Measurements from ENCODE around the gene SGO2.

DNA sequence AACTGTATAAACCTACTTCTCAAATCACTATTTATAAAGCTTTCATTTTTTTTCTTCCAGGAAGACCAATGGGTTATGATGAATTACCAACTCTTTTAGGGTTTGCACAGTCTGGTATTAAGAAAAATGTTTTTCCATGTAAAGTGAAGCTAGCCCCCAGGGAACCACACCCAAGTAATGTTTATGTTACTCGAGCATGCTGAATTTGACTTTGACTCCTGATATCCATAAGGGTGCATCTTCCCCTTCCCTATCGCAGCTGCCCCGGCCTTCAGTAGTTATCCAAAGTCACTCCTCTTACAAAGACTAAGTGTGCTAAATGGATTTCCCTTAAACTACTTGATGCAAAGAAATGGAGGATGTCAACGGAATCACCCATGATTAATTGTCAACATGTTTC is 37.8 kb upstream of the SGO2 start:
- TF ChIP-seq POLR2AphosphoS5 (IDR thresholded peaks at IDR 0.05; ENCODE audit: insufficient read depth in 1 of 2, low read depth in 1 of 2) = no peak
- TF ChIP-seq, protein P1, sequence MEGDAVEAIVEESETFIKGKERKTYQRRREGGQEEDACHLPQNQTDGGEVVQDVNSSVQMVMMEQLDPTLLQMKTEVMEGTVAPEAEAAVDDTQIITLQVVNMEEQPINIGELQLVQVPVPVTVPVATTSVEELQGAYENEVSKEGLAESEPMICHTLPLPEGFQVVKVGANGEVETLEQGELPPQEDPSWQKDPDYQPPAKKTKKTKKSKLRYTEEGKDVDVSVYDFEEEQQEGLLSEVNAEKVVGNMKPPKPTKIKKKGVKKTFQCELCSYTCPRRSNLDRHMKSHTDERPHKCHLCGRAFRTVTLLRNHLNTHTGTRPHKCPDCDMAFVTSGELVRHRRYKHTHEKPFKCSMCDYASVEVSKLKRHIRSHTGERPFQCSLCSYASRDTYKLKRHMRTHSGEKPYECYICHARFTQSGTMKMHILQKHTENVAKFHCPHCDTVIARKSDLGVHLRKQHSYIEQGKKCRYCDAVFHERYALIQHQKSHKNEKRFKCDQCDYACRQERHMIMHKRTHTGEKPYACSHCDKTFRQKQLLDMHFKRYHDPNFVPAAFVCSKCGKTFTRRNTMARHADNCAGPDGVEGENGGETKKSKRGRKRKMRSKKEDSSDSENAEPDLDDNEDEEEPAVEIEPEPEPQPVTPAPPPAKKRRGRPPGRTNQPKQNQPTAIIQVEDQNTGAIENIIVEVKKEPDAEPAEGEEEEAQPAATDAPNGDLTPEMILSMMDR (IDR thresholded peaks at IDR 0.05) = no peak
